ENCODE data around the gene C21orf91. TPM values are rescaled to one million over a fixed set of nuclear protein-coding genes. Genes with fewer than 3 reads are reported as not detected.

Gene C21orf91
- total and polyA plus RNA-seq, 8 donors, result under 0.01 to 50.9 (median 4.4) TPM

DNA sequence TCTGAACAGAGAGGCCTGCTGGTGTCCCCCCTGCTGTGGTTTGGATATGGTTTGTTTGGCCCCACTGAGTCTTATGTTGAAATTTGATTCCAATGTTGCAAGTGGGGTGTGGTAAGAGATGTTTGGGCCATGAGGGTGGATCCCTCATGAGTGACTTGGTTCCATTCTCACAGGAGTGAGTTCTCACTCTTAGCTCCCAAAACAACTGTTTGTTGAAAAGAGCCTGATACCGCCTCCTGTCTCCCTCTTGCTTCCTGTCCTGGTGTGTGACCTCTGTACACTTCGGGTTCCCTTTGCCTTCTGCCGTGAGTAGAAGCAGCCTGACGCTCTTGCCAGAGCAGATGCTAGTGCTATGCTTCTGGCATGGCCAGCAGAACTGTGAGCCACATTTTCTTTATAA lies 60.5 kb downstream of the C21orf91 start:
- no peak for DNase-seq
- WGBS, 5 donors, result 67 to 91% (median 80%) methylated on average over 4 of the region's 4 CpGs
- Histone ChIP-seq H3K4me1 (peaks cover 0 to 4% (median 0%) of the 10 kb centered on the region in 4 donors), H3K36me3 (no peaks in the 10 kb centered on the region), H3K27me3 (no peaks in the 10 kb centered on the region), H3K9me3 (no peaks in the 10 kb centered on the region), H3K27ac (no peak overlapping the region), H3K4me3 (no peak overlapping the region)
- intact Hi-C loops (cut with DNase I; ENCODE audit: low total_unique reads), result no loop called here
- TF ChIP-seq, protein P1, sequence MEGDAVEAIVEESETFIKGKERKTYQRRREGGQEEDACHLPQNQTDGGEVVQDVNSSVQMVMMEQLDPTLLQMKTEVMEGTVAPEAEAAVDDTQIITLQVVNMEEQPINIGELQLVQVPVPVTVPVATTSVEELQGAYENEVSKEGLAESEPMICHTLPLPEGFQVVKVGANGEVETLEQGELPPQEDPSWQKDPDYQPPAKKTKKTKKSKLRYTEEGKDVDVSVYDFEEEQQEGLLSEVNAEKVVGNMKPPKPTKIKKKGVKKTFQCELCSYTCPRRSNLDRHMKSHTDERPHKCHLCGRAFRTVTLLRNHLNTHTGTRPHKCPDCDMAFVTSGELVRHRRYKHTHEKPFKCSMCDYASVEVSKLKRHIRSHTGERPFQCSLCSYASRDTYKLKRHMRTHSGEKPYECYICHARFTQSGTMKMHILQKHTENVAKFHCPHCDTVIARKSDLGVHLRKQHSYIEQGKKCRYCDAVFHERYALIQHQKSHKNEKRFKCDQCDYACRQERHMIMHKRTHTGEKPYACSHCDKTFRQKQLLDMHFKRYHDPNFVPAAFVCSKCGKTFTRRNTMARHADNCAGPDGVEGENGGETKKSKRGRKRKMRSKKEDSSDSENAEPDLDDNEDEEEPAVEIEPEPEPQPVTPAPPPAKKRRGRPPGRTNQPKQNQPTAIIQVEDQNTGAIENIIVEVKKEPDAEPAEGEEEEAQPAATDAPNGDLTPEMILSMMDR (IDR thresholded peaks at IDR 0.05), result no peak
- TF ChIP-seq POLR2AphosphoS5 (IDR thresholded peaks at IDR 0.05) (no peak), EP300 (IDR thresholded peaks at IDR 0.05) (no peak), POLR2A (IDR thresholded peaks at IDR 0.05) (no peak)

DNA sequence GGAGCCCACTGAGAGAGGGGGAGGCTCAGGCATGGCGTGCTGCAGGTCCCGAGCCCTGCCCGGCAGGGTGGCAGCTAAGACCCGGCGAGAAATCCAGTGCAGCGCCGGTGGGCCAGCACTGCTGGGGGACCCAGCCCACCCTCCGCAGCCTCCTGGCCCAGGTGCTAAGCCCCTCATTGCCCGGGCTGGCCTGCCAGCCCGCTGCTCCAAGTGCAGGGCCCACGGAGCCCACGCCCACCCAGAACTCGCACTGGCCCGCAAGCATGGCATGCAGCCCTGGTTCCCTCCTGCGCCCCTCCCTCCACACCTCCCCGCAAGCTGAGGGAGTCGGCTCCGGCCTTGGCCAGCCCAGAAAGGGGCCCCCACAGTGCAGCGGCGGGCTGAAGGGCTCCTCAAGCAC lies 61.5 kb downstream of the C21orf91 start:
- DNase-seq, result no peak
- Histone ChIP-seq H3K4me3 (no peak overlapping the region), H3K36me3 (no peaks in the 10 kb centered on the region), H3K27ac (no peak overlapping the region), H3K9me3 (no peaks in the 10 kb centered on the region), H3K27me3 (no peaks in the 10 kb centered on the region), H3K4me1 (peaks cover 0 to 4% (median 0%) of the 10 kb centered on the region in 4 donors)
- intact Hi-C loops (cut with DNase I; ENCODE audit: low total_unique reads), result no loop called here
- no peak for TF ChIP-seq POLR2A (IDR thresholded peaks at IDR 0.05)
- no peak for TF ChIP-seq EP300 (IDR thresholded peaks at IDR 0.05)
- TF ChIP-seq, protein P1 (IDR thresholded peaks at IDR 0.05), result no peak
- no peak for TF ChIP-seq POLR2AphosphoS5 (IDR thresholded peaks at IDR 0.05)
- WGBS, 5 donors, result 87 to 100% (median 94%) methylated on average over 3 to 20 of the region's 20 CpGs

DNA sequence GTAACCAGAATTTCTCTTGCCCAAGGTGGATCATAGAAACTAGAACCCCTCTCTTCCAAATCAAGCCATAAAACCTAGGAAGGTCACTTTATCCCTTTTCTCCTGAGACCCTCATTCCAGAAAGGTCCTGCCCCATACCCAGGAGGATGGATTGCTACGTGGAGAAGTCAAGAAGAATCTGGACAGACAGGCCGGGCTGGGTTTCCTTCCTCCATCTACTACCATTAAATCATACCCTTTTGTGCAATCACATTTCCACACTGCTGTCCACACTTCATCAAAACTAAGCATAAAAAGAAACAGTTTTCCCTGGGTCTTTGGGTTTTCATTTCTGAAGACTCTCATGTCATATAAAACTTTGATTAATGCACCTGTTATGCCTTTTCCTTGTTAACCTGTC lies 65.4 kb downstream of the C21orf91 start:
- intact Hi-C loops (cut with DNase I; ENCODE audit: low total_unique reads), result no loop called here
- TF ChIP-seq, protein P1 (IDR thresholded peaks at IDR 0.05), result no peak
- TF ChIP-seq EP300 (IDR thresholded peaks at IDR 0.05) (no peak), POLR2AphosphoS5 (IDR thresholded peaks at IDR 0.05) (no peak), POLR2A (IDR thresholded peaks at IDR 0.05) (no peak)
- 53 to 60% (median 54%) methylated on average over 2 of the region's 2 CpGs for WGBS, 5 donors

DNA sequence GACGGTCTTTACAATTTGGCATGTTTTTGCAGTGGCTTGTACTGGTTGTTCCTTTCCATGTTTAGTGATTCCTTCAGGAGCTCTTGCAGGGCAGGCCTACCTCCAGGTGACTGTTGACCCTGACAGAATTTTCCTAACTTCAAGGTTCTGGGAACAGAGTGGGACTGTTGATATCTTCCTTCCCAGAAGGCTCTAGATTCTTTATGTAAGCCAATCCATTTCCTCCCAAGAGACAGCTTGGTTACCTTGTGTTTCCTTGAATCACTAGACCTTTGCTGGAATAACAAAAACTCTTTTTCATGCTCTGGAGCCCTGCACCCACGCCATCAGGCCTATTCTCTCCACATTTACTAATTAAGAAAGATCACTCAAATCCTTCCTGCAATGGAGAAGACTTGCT lies 67.0 kb downstream of the C21orf91 start:
- H3K9me3 ChIP-seq, result peaks cover 0 to 6% (median 0%) of the 10 kb centered on the region in 4 donors
- intact Hi-C loops (cut with DNase I; ENCODE audit: low total_unique reads), result no loop called here
- 72 to 80% (median 75%) methylated on average over 2 of the region's 2 CpGs for WGBS, 5 donors
- TF ChIP-seq POLR2AphosphoS5 (IDR thresholded peaks at IDR 0.05) (no peak), EP300 (IDR thresholded peaks at IDR 0.05) (no peak), POLR2A (IDR thresholded peaks at IDR 0.05) (no peak)
- TF ChIP-seq, protein P1 (IDR thresholded peaks at IDR 0.05), result no peak
- no peak for DNase-seq
- no peak overlapping the region for H3K4me3 ChIP-seq
- H3K27me3 ChIP-seq, result no peaks in the 10 kb centered on the region
- no peaks in the 10 kb centered on the region for H3K36me3 ChIP-seq
- no peak overlapping the region for H3K27ac ChIP-seq
- H3K4me1 ChIP-seq, result no peaks in the 10 kb centered on the region

More for the DNA sequence above, 65.4 kb downstream of the C21orf91 start:
- no peak overlapping the region for H3K4me3 ChIP-seq
- no peaks in the 10 kb centered on the region for H3K36me3 ChIP-seq
- H3K4me1 ChIP-seq, result peaks cover 0 to 2% (median 0%) of the 10 kb centered on the region in 4 donors
- no peaks in the 10 kb centered on the region for H3K27me3 ChIP-seq
- peaks cover 0 to 6% (median 0%) of the 10 kb centered on the region in 4 donors for H3K9me3 ChIP-seq
- H3K27ac ChIP-seq, result no peak overlapping the region
- DNase-seq, result no peak
